Suprapubic skin (tissue), 3 donors: ENCODE data around the gene TOR1B.

ENCODE experiments used
- CTCF ChIP-seq, 2 donors: fragments of 200-600 bp in 1 of 2; fragments of 450-650 bp in 1 of 2; sonication (generic) in 1 of 2; IDR thresholded peaks; one replicate each; pipeline ENCODE4 v1.5.1; 2016 to 2019; ENCODE audit warnings: antibody characterized with exemption in 2 of 2, mild to moderate bottlenecking in 1 of 2, moderate library complexity in 1 of 2
- POLR2AphosphoS5 ChIP-seq, 3 donors: sonication (generic); formaldehyde crosslinking; IDR thresholded peaks; one replicate each; pipeline ENCODE4 v1.6.1; 2017; ENCODE audit warnings: antibody characterized with exemption in 3 of 3

GRCh38 chr9:129812385-129812784 is 9.4 kb downstream of the TOR1B start:
- no peak for TF ChIP-seq CTCF (IDR thresholded peaks at IDR 0.05)
- TF ChIP-seq POLR2AphosphoS5 (IDR thresholded peaks at IDR 0.05): no peak
